GM19397 (cell line): ENCODE data around the gene CDCP2.

ENCODE experiments used
- ATAC-seq: cut with Tn5 transposase; IDR thresholded peaks from one replicate; pipeline ENCODE4 v1.9.1; 2021; ENCODE audit warnings: mild to moderate bottlenecking, moderate library complexity; ENCODE audit not compliant: unreplicated experiment

The CDCP2 gene

DNA sequence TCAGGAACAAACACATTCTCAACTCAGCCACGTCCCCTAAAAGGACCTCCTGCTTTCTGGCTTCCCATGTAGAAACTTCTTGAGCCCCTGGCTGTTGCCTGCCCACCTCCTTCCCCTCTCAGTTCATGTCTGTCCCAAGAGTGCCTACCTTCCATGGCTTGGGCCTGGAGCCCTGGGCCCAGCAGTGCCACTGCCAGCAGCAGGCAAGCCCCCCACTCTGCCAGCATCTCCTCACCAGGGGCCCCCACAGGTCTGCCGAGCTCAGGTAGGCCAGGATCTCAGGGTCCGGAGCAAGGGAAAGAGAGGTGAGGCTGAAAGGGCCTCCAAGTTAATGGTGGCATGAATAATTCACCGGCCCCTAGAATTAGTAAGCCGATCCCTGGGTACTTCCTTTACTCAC is at the start of gene CDCP2:
TSS of gene CDCP2 (minus strand) at position 305 of the 400 bp plus-strand sequence. CDS start at position 227, 78 bp downstream.
- no peak for ATAC-seq

DNA sequence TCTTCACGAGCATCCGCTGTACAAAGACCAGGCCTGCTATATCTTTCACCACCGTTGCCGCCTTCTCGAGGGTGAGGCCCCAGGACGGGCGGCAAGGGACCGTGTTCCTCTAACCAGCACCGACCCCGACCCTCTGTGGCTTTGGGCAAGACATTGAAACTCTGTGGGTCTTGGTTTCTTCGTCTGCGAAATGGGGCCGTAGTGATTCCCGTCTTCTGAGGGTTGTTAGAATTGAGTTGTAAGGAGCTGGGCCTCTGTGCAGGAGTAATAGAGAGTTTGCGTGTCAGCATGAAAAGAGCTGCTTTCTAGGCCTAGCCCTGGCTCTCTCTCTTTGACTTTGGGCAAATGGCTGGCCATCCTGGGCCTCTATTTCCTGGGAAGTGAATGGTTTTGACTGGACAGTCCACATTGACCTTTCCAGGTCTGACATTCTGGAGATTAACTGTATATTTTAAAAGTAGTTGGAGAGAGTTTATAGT is 47.8 kb upstream of the CDCP2 start:
- peak; percentile 1 for ATAC-seq

DNA sequence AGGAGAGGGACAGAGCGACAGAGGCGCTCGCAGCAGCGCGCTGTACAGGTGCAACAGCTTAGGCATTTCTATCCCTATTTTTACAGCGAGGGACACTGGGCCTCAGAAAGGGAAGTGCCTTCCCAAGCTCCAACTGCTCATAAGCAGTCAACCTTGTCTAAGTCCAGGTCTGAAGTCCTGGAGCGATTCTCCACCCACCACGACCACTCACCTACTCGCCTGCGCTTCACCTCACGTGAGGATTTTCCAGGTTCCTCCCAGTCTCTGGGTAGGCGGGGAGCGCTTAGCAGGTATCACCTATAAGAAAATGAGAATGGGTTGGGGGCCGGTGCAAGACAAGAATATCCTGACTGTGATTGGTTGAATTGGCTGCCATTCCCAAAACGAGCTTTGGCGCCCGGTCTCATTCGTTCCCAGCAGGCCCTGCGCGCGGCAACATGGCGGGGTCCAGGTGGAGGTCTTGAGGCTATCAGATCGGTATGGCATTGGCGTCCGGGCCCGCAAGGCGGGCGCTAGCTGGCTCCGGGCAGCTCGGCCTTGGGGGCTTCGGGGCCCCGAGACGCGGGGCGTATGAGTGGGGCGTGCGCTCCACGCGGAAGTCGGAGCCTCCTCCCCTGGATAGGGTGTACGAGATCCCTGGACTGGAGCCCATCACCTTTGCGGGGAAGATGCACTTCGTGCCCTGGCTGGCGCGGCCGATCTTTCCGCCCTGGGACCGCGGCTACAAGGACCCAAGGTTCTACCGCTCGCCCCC is 47.1 kb upstream of the CDCP2 start, which contains the start of the genes CYB5RL and MRPL37:
TSS of gene CYB5RL (minus strand) at position 266 of the 754 bp plus-strand sequence. CDS start 4,414 bp downstream, outside the sequence.
TSS of gene MRPL37 (plus strand) at position 403 of the 754 bp plus-strand sequence. CDS start at position 480, 77 bp downstream.
- ATAC-seq = peak; percentile 95

DNA sequence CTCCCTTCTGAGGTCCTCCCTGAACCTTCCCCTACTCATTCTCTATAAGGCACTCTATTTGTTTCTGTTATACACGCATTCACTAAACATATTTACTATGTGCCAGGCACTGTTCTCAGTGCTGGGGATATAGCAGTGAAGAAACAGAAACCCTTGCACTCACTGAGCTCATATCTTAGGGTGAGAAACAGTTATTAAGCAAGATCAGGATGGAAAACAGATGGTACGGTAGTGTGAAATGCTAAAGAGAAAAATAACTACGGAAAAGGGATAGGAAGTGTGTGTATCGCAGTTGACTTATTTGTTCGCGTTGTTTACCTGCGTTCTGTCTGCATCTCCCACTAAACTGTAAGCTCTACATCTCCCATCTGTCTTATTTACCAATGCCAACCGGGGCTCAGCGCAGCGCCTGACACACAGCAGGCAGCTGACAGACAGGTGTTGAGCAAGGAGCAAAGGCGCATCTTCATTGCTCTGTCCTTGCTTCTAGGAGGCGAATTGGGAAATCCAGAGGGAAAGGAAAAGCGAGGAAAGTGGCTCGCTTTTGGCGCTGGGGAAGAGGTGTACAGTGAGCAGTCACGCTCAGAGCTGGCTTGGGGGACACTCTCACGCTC is 46.5 kb upstream of the CDCP2 start:
- no peak for ATAC-seq

GRCh38 chr1:54193453-54193852 is 40.7 kb upstream of the CDCP2 start:
- ATAC-seq = no peak

DNA sequence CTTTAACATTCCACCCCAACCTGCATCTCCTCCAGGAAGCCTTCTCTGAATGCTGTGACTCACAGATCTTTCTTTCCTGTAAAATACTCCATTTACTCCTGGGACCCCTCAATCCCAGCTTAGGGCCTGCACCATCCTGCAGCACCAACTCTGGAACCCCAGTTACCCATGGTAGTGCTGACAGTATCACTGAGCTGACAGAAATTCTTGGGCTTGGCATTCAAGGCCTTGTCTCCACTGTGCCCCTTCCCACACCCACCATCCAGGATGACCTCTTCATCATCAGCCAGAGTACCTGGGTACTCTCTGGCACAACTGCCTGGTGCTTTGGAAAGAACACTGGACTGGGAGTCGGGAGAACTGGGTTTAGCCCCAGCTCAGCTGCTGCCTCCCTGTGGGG is 38.7 kb upstream of the CDCP2 start:
- no peak for ATAC-seq

- no peak for ATAC-seq
Measured at GRCh38 chr1:54190526-54190925, 37.7 kb upstream of the CDCP2 start.

DNA sequence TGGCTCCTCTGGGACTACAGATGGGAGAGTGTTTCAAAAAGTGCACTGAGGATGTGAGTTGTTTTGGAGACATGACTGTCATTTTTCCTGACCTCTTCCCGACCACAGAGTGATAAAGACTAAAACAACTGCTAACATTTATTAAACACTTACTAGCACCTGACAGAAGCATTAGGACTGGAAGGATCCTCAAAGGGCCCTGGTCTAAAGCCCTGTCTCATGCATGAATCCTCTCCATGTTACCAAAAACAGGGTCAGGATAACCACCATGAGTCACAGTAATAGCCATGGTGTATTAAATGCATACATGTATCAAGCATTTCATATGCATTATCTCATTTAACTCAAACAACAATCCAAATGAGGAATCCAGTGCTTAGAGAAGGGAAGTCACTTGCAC is 35.5 kb upstream of the CDCP2 start:
- no peak for ATAC-seq

DNA sequence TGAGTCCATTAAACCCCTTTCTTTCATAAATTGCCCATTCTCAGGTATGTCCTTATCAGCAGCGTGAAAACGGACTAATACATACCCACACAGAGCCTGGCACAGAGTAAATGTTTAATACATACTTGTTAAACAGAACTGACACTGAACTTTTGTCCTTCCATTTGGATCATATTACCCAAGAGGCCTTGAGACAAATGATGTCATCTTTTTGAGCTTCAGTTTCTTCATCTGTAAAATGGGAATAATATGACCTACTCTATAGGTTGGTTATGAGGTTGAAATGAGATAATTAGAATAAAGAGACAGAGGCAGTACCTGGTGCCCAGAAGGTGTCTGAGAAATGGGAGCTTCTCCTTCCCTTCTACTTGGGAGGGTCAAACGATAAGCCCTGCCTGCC is 33.3 kb upstream of the CDCP2 start:
- ATAC-seq = no peak

DNA sequence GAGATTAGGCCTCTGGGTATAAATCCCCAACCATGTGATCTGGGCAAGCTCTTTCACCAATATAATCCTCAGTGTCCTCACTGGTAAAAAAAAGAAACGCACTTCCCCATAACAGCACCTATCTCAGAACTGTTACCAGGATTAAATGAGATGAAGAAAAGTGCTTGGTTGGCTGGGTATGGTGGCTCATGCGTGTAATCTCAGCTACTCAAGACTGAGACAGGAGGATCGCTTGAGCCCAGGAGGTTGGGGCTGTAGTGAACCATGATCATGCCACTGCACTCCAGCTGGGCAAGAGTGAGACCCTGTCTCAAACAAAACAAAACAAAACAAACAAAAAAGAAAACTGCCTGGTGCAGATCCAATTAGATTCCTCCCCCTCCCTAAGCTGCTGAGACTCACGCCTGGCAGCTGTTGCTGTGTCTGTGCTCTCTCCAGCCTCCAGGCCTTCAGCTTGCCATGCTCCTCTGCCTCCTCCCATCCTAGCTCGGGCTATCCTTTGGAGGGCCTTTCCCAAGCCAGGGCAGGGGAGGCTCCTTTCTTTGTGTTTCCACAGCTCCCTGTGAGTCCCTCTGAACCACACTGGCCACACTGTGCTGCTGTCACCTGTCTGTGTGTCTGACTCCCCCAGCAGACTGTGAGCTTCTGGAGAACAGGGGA is 28.0 kb upstream of the CDCP2 start:
- ATAC-seq = no peak

DNA sequence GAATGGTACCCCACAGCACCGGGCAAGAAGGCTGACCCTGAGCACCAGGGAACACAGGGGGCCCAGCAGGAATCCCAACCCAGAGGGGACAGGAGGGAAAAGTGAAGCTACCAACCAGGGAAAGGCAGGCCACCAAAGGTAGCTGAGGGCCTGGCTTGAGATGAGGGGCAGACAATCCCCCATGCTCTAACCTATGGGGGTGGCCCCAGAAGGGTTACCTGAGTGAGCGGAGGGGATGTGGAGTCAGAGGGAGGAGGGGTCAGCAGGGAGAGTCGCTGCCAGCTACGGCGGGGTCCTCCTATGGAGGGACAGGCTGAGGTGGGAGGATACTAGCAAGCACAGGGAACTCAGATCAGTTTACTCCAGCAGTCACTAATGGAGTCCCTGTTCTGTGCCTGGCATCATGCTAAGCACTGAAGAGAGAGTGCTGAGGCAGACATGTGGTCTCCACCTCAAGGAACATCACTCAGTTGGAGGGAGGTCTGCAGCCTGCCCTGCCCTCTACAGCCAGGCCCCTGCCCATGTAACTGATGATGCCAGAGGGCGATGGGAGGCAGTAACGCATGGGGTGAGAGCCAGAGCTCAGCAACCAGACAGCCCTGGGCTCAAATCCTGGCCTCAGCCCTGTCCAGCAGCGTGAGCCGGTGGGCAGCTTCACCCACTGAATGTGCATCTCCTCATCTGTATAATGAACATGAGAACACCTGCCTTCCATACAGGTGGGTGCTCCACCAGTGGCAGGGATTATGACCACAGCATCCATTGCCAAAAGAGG is 25.7 kb upstream of the CDCP2 start:
- ATAC-seq = no peak

DNA sequence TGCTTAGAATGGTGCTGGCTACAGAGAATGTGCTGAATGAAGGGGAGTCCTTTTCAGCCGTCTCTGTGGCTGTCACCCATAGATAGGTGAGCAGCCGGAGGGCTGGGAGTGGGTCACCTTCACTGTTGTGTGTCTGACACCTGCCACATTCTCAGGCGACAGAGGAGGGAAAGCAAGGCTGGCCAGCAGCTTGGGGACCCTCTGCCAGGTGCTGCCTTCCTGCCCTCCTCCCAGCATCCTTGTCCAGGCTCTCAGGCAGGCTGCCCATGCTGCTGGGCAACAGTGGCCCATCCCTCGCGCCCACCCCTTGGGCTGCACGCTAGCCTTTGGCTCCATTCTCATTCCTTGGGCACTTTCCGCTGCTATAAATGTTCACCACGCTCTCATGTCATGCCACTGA is 24.9 kb upstream of the CDCP2 start:
- no peak for ATAC-seq

- no peak for ATAC-seq
Measured at GRCh38 chr1:54176621-54177327, 24.0 kb upstream of the CDCP2 start.

DNA sequence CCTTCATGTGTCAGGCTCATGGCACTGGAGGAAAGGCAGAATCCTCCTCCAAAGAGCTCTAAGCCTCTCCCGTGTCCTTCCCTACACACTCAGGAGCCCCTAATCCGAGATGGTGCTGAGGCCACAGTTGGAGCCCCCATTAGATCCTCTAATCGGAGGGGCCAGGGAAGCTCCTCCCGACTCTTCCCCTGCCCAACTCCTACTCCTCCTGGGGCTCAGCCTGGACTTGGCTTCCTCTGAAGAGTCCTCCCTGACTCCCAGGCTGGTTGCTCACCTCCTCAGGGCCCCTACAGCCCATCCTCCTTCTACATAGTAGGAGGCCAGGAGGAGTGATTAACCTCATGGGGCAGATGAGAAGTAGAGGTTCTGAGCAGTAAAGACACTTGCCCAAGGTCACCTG is 21.3 kb upstream of the CDCP2 start:
- ATAC-seq = no peak

DNA sequence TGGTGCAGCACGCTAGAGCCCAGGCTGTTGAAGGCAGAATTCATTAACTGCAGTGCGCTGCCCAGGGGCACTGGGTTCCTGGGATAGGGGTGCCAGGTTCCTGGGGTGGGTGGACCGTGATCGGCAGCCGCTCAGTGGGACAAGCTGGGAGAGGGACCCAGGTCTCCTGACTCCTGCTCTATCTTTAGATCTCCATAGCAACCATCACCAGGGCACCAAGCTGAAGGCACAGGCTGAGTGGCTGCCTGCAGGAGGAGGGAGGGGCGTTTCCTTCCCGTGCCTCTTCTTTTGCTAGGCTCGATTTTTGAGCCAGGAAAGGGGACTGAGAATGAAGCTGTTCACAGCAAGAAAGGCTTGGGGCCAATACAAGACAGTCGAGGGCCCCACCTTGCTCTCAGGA is 20.9 kb upstream of the CDCP2 start:
- ATAC-seq = no peak

DNA sequence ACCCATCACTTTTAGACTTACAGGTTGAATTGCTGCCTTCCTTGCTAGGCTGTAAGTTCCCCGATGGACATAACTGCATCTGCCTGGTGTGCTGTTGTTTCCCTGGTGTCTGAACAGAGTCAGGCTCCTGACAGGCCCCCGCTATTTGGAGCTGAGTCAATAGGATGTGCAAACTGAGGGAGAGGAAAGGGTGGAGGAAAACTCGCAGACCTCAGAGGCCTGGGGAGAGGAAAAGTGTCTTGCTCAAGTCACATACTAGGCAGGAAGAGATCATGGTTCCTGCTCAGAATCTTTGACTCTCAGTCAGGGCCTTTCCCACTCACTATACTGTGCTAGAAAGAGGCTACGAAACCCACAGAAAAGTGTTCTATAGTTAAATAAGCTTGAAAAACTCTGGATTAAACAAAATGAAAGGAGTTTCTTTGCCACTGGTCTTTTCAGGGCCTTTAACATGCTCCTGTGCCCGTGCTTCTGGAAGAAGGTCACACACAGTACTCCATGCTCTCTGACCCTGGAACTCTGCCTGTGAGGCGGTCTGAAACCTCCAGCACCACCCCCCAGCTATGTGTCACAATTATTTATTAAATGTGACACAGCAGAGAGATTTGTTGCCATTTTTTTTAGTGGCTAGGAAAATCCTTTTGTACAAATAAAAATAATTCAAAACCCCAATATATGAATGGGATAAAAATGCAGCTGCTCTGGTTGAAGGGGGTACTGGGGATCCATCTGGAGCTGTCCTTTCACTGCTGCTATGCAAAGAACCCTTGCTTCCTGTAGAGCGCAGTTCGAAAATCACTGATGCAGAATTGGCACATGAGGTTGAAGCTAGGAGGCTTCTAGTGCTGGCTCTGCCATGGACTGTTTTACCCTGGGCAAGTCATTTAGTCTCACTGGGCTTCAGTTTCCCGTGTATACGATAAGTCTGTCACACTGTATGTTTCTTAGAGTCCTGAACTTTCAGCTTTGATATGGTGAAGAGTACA is 20.1 kb upstream of the CDCP2 start:
- ATAC-seq = no peak

GRCh38 chr1:54171606-54172005 is 18.8 kb upstream of the CDCP2 start:
- ATAC-seq = no peak

DNA sequence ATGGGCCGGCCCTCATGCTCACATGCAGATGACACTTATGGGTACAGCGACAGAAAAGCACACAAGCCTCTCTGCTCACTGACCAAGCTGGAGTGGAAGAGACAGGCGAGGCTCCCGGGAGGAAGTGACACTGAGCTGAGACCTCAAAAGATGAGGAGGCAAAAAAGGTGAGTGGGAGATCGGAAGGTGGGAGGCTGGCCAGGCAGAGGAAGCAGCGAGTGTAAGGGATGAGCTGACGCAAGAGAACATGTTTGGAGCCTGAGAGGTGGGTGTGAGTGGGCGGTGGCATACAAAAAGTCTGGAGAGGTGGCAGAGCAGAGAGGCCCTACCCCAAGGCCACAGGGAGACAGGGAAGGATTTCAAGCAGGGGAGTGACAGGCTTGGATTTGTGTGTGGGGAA is 18.2 kb upstream of the CDCP2 start:
- ATAC-seq = no peak

- no peak for ATAC-seq
Measured at GRCh38 chr1:54169068-54169467, 16.3 kb upstream of the CDCP2 start.
